Measurements from ENCODE around the gene NUBPL. TPM values are rescaled to one million over a fixed set of nuclear protein-coding genes. Genes with fewer than 3 reads are reported as not detected.

Gene NUBPL
- 5.5 and 5.7 TPM in 2 replicates for polyA plus RNA-seq (2013)

GRCh38 chr14:31561155-31561846 lies at the start of gene NUBPL:
NUBPL (plus strand) TSS chr14:31561404; CDS start chr14:31561440, 36 bp downstream.
- H3K36me3 ChIP-seq (ENCODE audit: control insufficient read depth in 1 of 2, insufficient read depth in 2 of 2, low read length in 2 of 2) = no peaks in the 10 kb centered on the region
- peak within 1 kb of the TSS; percentile 94 for H2AFZ ChIP-seq (ENCODE audit: insufficient read depth, low read length, poor library complexity)
- no peak within 1 kb of the TSS for H3K23ac ChIP-seq (ENCODE audit: low read length)
- H3K79me2 ChIP-seq (ENCODE audit: control insufficient read depth, insufficient read depth, low read length, poor library complexity) = peaks cover 3% of the 10 kb centered on the region
- peak within 1 kb of the TSS; percentile 37 for H2BK120ac ChIP-seq (ENCODE audit: insufficient read depth, low read length, poor library complexity)
- H3K18ac ChIP-seq (ENCODE audit: low read length) = peak within 1 kb of the TSS; percentile 43
- H3K9ac ChIP-seq (ENCODE audit: low read length) = peak within 1 kb of the TSS; percentile 88
- H3K4me3 ChIP-seq (ENCODE audit: low read depth, low read length) = peak within 1 kb of the TSS; percentile 90
- H3K79me1 ChIP-seq (ENCODE audit: low read length) = peaks cover 4% of the 10 kb centered on the region
- H2BK12ac ChIP-seq (ENCODE audit: low read length) = no peak within 1 kb of the TSS
- DNase-seq = peak; percentile 96 to 99
- H3K4me1 ChIP-seq (ENCODE audit: control insufficient read depth in 1 of 2, insufficient read depth in 2 of 2, low read length in 2 of 2) = no peaks in the 10 kb centered on the region
- peak within 1 kb of the TSS; percentile 22 for H3K4ac ChIP-seq (ENCODE audit: low read depth, low read length)
- H3K14ac ChIP-seq (ENCODE audit: low read length) = peak within 1 kb of the TSS; percentile 80
- H2AK5ac ChIP-seq (ENCODE audit: low read length) = no peak within 1 kb of the TSS
- H4K91ac ChIP-seq (ENCODE audit: low read depth, low read length) = peak within 1 kb of the TSS; percentile 41
- no peak within 1 kb of the TSS for H3K27ac ChIP-seq (ENCODE audit: low read depth, low read length)
- H3K9me3 ChIP-seq (ENCODE audit: insufficient read depth, low read depth, low read length) = no peaks in the 10 kb centered on the region
- H4K12ac ChIP-seq (ENCODE audit: low read depth, low read length) = peak within 1 kb of the TSS; percentile 78
- peak within 1 kb of the TSS; percentile 58 for H3K4me2 ChIP-seq (ENCODE audit: low read length)
- peak within 1 kb of the TSS; percentile 75 for H2BK5ac ChIP-seq (ENCODE audit: low read depth, low read length, poor library complexity)
- no CpG with 5 or more reads among the region's 34 CpGs for WGBS (ENCODE audit: extremely low coverage, insufficient coverage, insufficient read length)
- H3K27me3 ChIP-seq (ENCODE audit: insufficient read depth, low read length) = no peaks in the 10 kb centered on the region
- H4K8ac ChIP-seq (ENCODE audit: low read depth, low read length) = peak within 1 kb of the TSS; percentile 97

- Histone ChIP-seq H3K27me3 (ENCODE audit: insufficient read depth, low read length) (no peaks in the 10 kb centered on the region), H2AFZ (ENCODE audit: insufficient read depth, low read length, poor library complexity) (no peak overlapping the region), H3K14ac (ENCODE audit: low read length) (no peak overlapping the region), H4K8ac (ENCODE audit: low read depth, low read length) (no peak overlapping the region), H2AK5ac (ENCODE audit: low read length) (no peak overlapping the region), H3K4me3 (ENCODE audit: low read depth, low read length) (no peak overlapping the region), H3K23ac (ENCODE audit: low read length) (no peak overlapping the region), H3K79me1 (ENCODE audit: low read length) (no peaks in the 10 kb centered on the region), H3K36me3 (ENCODE audit: control insufficient read depth in 1 of 2, insufficient read depth in 2 of 2, low read length in 2 of 2) (no peaks in the 10 kb centered on the region), H3K27ac (ENCODE audit: low read depth, low read length) (no peak overlapping the region), H2BK5ac (ENCODE audit: low read depth, low read length, poor library complexity) (no peak overlapping the region), H2BK120ac (ENCODE audit: insufficient read depth, low read length, poor library complexity) (no peak overlapping the region), H3K9me3 (ENCODE audit: insufficient read depth, low read depth, low read length) (no peaks in the 10 kb centered on the region), H3K4me1 (ENCODE audit: control insufficient read depth in 1 of 2, insufficient read depth in 2 of 2, low read length in 2 of 2) (no peaks in the 10 kb centered on the region), H2BK12ac (ENCODE audit: low read length) (no peak overlapping the region), H4K12ac (ENCODE audit: low read depth, low read length) (no peak overlapping the region), H3K79me2 (ENCODE audit: control insufficient read depth, insufficient read depth, low read length, poor library complexity) (no peaks in the 10 kb centered on the region), H4K91ac (ENCODE audit: low read depth, low read length) (no peak overlapping the region), H3K18ac (ENCODE audit: low read length) (no peak overlapping the region), H3K9ac (ENCODE audit: low read length) (no peak overlapping the region), H3K4ac (ENCODE audit: low read depth, low read length) (no peak overlapping the region), H3K4me2 (ENCODE audit: low read length) (no peak overlapping the region)
- no CpG with 5 or more reads among the region's 33 CpGs for WGBS (ENCODE audit: extremely low coverage, insufficient coverage, insufficient read length)
- no peak for DNase-seq
These were observed 34.1 kb upstream of the NUBPL start for GRCh38 chr14:31527087-31527486.

GRCh38 chr14:31527546-31527945 lies 33.7 kb upstream of the NUBPL start:
- H3K4ac ChIP-seq (ENCODE audit: low read depth, low read length) = no peak overlapping the region
- no peak overlapping the region for H4K12ac ChIP-seq (ENCODE audit: low read depth, low read length)
- H3K23ac ChIP-seq (ENCODE audit: low read length) = no peak overlapping the region
- H3K9ac ChIP-seq (ENCODE audit: low read length) = no peak overlapping the region
- no peak overlapping the region for H2BK120ac ChIP-seq (ENCODE audit: insufficient read depth, low read length, poor library complexity)
- no peak overlapping the region for H3K27ac ChIP-seq (ENCODE audit: low read depth, low read length)
- no peaks in the 10 kb centered on the region for H3K79me2 ChIP-seq (ENCODE audit: control insufficient read depth, insufficient read depth, low read length, poor library complexity)
- no peak overlapping the region for H3K4me2 ChIP-seq (ENCODE audit: low read length)
- no peaks in the 10 kb centered on the region for H3K27me3 ChIP-seq (ENCODE audit: insufficient read depth, low read length)
- no peaks in the 10 kb centered on the region for H3K4me1 ChIP-seq (ENCODE audit: control insufficient read depth in 1 of 2, insufficient read depth in 2 of 2, low read length in 2 of 2)
- no peak overlapping the region for H2BK12ac ChIP-seq (ENCODE audit: low read length)
- H3K14ac ChIP-seq (ENCODE audit: low read length) = no peak overlapping the region
- no peaks in the 10 kb centered on the region for H3K36me3 ChIP-seq (ENCODE audit: control insufficient read depth in 1 of 2, insufficient read depth in 2 of 2, low read length in 2 of 2)
- H4K91ac ChIP-seq (ENCODE audit: low read depth, low read length) = no peak overlapping the region
- H2BK5ac ChIP-seq (ENCODE audit: low read depth, low read length, poor library complexity) = no peak overlapping the region
- no peak overlapping the region for H4K8ac ChIP-seq (ENCODE audit: low read depth, low read length)
- H3K79me1 ChIP-seq (ENCODE audit: low read length) = no peaks in the 10 kb centered on the region
- WGBS (ENCODE audit: extremely low coverage, insufficient coverage, insufficient read length) = no CpG with 5 or more reads among the region's 8 CpGs
- H3K18ac ChIP-seq (ENCODE audit: low read length) = no peak overlapping the region
- H3K9me3 ChIP-seq (ENCODE audit: insufficient read depth, low read depth, low read length) = no peaks in the 10 kb centered on the region
- no peak for DNase-seq
- H2AK5ac ChIP-seq (ENCODE audit: low read length) = no peak overlapping the region
- H3K4me3 ChIP-seq (ENCODE audit: low read depth, low read length) = no peak overlapping the region
- no peak overlapping the region for H2AFZ ChIP-seq (ENCODE audit: insufficient read depth, low read length, poor library complexity)

GRCh38 chr14:31529053-31529452 lies 32.2 kb upstream of the NUBPL start:
- no peaks in the 10 kb centered on the region for H3K79me2 ChIP-seq (ENCODE audit: control insufficient read depth, insufficient read depth, low read length, poor library complexity)
- no peak for DNase-seq
- no peak overlapping the region for H3K9ac ChIP-seq (ENCODE audit: low read length)
- no peak overlapping the region for H3K4me2 ChIP-seq (ENCODE audit: low read length)
- no peak overlapping the region for H4K12ac ChIP-seq (ENCODE audit: low read depth, low read length)
- no peaks in the 10 kb centered on the region for H3K27me3 ChIP-seq (ENCODE audit: insufficient read depth, low read length)
- no peak overlapping the region for H2AFZ ChIP-seq (ENCODE audit: insufficient read depth, low read length, poor library complexity)
- no peak overlapping the region for H3K14ac ChIP-seq (ENCODE audit: low read length)
- no peak overlapping the region for H2BK5ac ChIP-seq (ENCODE audit: low read depth, low read length, poor library complexity)
- H3K79me1 ChIP-seq (ENCODE audit: low read length) = no peaks in the 10 kb centered on the region
- no peaks in the 10 kb centered on the region for H3K9me3 ChIP-seq (ENCODE audit: insufficient read depth, low read depth, low read length)
- H2AK5ac ChIP-seq (ENCODE audit: low read length) = no peak overlapping the region
- WGBS (ENCODE audit: extremely low coverage, insufficient coverage, insufficient read length) = no CpG with 5 or more reads among the region's 1 CpG
- H3K18ac ChIP-seq (ENCODE audit: low read length) = no peak overlapping the region
- H4K8ac ChIP-seq (ENCODE audit: low read depth, low read length) = no peak overlapping the region
- no peak overlapping the region for H3K4ac ChIP-seq (ENCODE audit: low read depth, low read length)
- H3K23ac ChIP-seq (ENCODE audit: low read length) = no peak overlapping the region
- no peaks in the 10 kb centered on the region for H3K36me3 ChIP-seq (ENCODE audit: control insufficient read depth in 1 of 2, insufficient read depth in 2 of 2, low read length in 2 of 2)
- no peaks in the 10 kb centered on the region for H3K4me1 ChIP-seq (ENCODE audit: control insufficient read depth in 1 of 2, insufficient read depth in 2 of 2, low read length in 2 of 2)
- no peak overlapping the region for H4K91ac ChIP-seq (ENCODE audit: low read depth, low read length)
- H2BK120ac ChIP-seq (ENCODE audit: insufficient read depth, low read length, poor library complexity) = no peak overlapping the region
- no peak overlapping the region for H2BK12ac ChIP-seq (ENCODE audit: low read length)
- H3K4me3 ChIP-seq (ENCODE audit: low read depth, low read length) = no peak overlapping the region
- no peak overlapping the region for H3K27ac ChIP-seq (ENCODE audit: low read depth, low read length)
